Tibial nerve (tissue), 4 donors: Measurements from ENCODE around the gene DHX16. TPM values are rescaled to one million over a fixed set of nuclear protein-coding genes. Genes with fewer than 3 reads are reported as not detected.

Source experiments
- DNase-seq, 2 donors: peaks; one replicate each; pipeline ENCODE4 v3.0.0-alpha.2; 2019; ENCODE audit warnings: low spot score in 2 of 2
- H3K27ac ChIP-seq, 4 donors: fragments of 200-600 bp; sonication (generic) in 3 of 4; one replicate each; pipeline ENCODE4 v1.5.1; 2017 to 2019; ENCODE audit warnings: mild to moderate bottlenecking in 1 of 4
- H3K27me3 ChIP-seq, 2 donors: fragments of 200-600 bp; sonication (generic) in 1 of 2; one replicate each; pipeline versions ENCODE4 v1.5.1 to v1.6.0; 2017 to 2019
- H3K36me3 ChIP-seq, 3 donors: fragments of 200-600 bp; sonication (generic); one replicate each; pipeline ENCODE4 v1.5.1; 2018 to 2019
- H3K4me1 ChIP-seq, 4 donors: fragments of 200-600 bp; sonication (generic) in 3 of 4; one replicate each; pipeline ENCODE4 v1.5.1; 2017 to 2019
- H3K4me3 ChIP-seq, 4 donors: fragments of 200-600 bp; sonication (generic) in 3 of 4; one replicate each; pipeline ENCODE4 v1.5.1; 2017 to 2019; ENCODE audit warnings: mild to moderate bottlenecking in 1 of 4, moderate library complexity in 1 of 4
- H3K9me3 ChIP-seq, 4 donors: fragments of 200-600 bp; sonication (generic) in 3 of 4; one replicate each; pipeline ENCODE4 v1.5.1; 2017 to 2019
- CTCF ChIP-seq, 5 experiments: fragments of 200-600 bp in 3 of 5; fragments of 450-650 bp in 2 of 5; sonication (generic) in 3 of 5; IDR thresholded peaks; one replicate each; pipeline ENCODE4 v1.5.1; 2016 to 2019; ENCODE audit warnings: antibody characterized with exemption in 5 of 5, mild to moderate bottlenecking in 3 of 5, moderate library complexity in 2 of 5
- EP300 ChIP-seq, 2 donors: sonication (generic); formaldehyde crosslinking; IDR thresholded peaks; one replicate each; pipeline ENCODE4 v1.6.1; 2017; ENCODE audit warnings: antibody characterized with exemption in 2 of 2, mild to moderate bottlenecking in 1 of 2
- POLR2A ChIP-seq, 2 donors: fragments of 450-650 bp; IDR thresholded peaks; one replicate each; pipeline ENCODE4 v1.6.1; 2017; ENCODE audit warnings: antibody characterized with exemption in 2 of 2, mild to moderate bottlenecking in 2 of 2, moderate library complexity in 2 of 2
- WGBS, 2 donors: methylation state at CpG; one replicate each; pipeline ENCODE4 v1.1.5; 2018; 5-methylcytosine and 5-hydroxymethylcytosine counted together
- total RNA-seq, 4 donors: library from RNA; depleted of rRNA; stranded (reverse); fragments of >200 nt; gene quantifications; one replicate each; pipeline ENCODE4 v1.1.0, GENCODE V29; 2016

The DHX16 gene
- total RNA-seq, 4 donors from 2014 or later, result 22.7 to 40.2 (median 29.2) TPM

GRCh38 chr6:30682143-30683117 is 9.6 kb upstream of the DHX16 start:
- H3K9me3 ChIP-seq, result no peaks in the 10 kb centered on the region
- no peaks in the 10 kb centered on the region for H3K27me3 ChIP-seq
- H3K4me1 ChIP-seq, result peaks cover 0 to 78% (median 54%) of the 10 kb centered on the region in 4 donors
- peaks cover 2 to 32% (median 3%) of the 10 kb centered on the region in 3 donors for H3K36me3 ChIP-seq
- TF ChIP-seq EP300 (IDR thresholded peaks at IDR 0.05) (peak in 1 of 2 donors; percentile 13), CTCF (IDR thresholded peaks at IDR 0.05) (no peak), POLR2A (IDR thresholded peaks at IDR 0.05) (peak; percentile 25 to 53)
- WGBS, 2 donors, result 6 to 7% methylated on average over 11 of the region's 11 CpGs
- peak overlapping the region; percentile 97 to 99 (median 98) for H3K27ac ChIP-seq
- peak overlapping the region; percentile 73 to 92 (median 83) for H3K4me3 ChIP-seq
- peak; percentile 59 to 61 for DNase-seq

- H3K9me3 ChIP-seq, result no peaks in the 10 kb centered on the region
- peak overlapping the region; percentile 97 to 99 (median 98) for H3K27ac ChIP-seq
- WGBS, 2 donors, result 12 to 23% methylated on average over 4 of the region's 4 CpGs
- peak overlapping the region in 3 of 4 donors; percentile 73 to 92 (median 83) for H3K4me3 ChIP-seq
- no peak for TF ChIP-seq POLR2A (IDR thresholded peaks at IDR 0.05)
- no peak for TF ChIP-seq EP300 (IDR thresholded peaks at IDR 0.05)
- no peak for TF ChIP-seq CTCF (IDR thresholded peaks at IDR 0.05)
- no peaks in the 10 kb centered on the region for H3K27me3 ChIP-seq
- DNase-seq, result no peak
- H3K36me3 ChIP-seq, result peaks cover 3 to 38% (median 9%) of the 10 kb centered on the region in 3 donors
- H3K4me1 ChIP-seq, result peaks cover 0 to 78% (median 54%) of the 10 kb centered on the region in 4 donors
Observed at GRCh38 chr6:30681766-30682142, 8.9 kb upstream of the DHX16 start.

GRCh38 chr6:30679765-30680535 is 7.1 kb upstream of the DHX16 start:
- H3K27me3 ChIP-seq, result no peaks in the 10 kb centered on the region
- H3K27ac ChIP-seq, result peak overlapping the region; percentile 67 to 99 (median 84)
- WGBS, 2 donors, result 45 to 47% methylated on average over 7 of the region's 7 CpGs
- H3K4me3 ChIP-seq, result peak overlapping the region in 3 of 4 donors; percentile 3 to 92 (median 9)
- no peak for DNase-seq
- no peak for TF ChIP-seq EP300 (IDR thresholded peaks at IDR 0.05)
- no peak for TF ChIP-seq POLR2A (IDR thresholded peaks at IDR 0.05)
- no peak for TF ChIP-seq CTCF (IDR thresholded peaks at IDR 0.05)
- H3K36me3 ChIP-seq, result peaks cover 5 to 52% (median 13%) of the 10 kb centered on the region in 3 donors
- H3K9me3 ChIP-seq, result no peaks in the 10 kb centered on the region
- peaks cover 0 to 65% (median 48%) of the 10 kb centered on the region in 4 donors for H3K4me1 ChIP-seq

- Histone ChIP-seq H3K27ac (peak overlapping the region; percentile 67 to 99 (median 84)), H3K36me3 (peaks cover 5 to 52% (median 13%) of the 10 kb centered on the region in 3 donors), H3K4me1 (peaks cover 0 to 57% (median 45%) of the 10 kb centered on the region in 4 donors), H3K27me3 (no peaks in the 10 kb centered on the region), H3K9me3 (no peaks in the 10 kb centered on the region), H3K4me3 (peak overlapping the region in 2 of 4 donors; percentile 9 to 34)
- WGBS, 2 donors, result 6% methylated on average over 30 to 31 of the region's 31 CpGs
- peak; percentile 69 to 76 for DNase-seq
- peak in 1 of 2 donors; percentile 70 for TF ChIP-seq EP300 (IDR thresholded peaks at IDR 0.05)
- TF ChIP-seq CTCF (IDR thresholded peaks at IDR 0.05), result peak; percentile 88 to 98 (median 96)
- no peak for TF ChIP-seq POLR2A (IDR thresholded peaks at IDR 0.05)
Observed at GRCh38 chr6:30678964-30679726, 6.3 kb upstream of the DHX16 start.
